ENCODE measurements around the gene PSMB2. TPM values are rescaled to one million over a fixed set of nuclear protein-coding genes. Genes with fewer than 3 reads are reported as not detected.

Gene PSMB2
- 56.1 and 87.7 TPM in 2 replicates for total RNA-seq

DNA sequence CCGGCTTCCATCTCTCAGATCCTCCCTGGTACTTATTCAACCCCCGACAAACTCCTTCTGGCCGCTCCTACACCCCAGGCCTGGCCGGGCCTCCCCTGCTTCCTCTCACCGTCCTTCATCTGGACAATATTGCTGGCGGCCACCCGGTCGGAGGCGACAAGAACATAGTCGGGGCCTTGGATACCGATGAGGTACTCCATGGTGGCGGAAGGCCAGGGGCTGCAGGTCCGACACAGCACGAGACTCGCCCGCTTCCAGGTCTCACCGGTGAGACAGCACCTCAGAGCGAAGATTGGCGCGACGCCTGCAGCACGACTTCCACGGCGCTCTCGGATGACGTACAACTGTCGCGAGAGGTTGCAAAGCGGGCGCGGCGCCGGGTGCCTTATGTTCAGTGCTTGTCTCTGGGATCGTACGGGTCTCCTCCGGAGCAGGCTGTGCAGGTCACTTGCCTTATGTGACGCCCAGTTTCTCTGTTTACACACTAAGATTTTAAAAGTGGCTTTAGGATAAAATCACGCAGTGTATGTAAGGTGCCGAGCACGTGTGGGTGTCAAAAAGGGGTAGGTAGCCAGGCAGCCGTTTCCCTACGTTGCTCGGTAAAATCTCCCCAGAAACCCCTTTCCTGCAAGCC lies at the start of gene PSMB2:
Gene PSMB2 (minus strand): TSS at position 294 of the 634 bp plus-strand sequence. CDS start 94 bp downstream, at position 200.

DNA sequence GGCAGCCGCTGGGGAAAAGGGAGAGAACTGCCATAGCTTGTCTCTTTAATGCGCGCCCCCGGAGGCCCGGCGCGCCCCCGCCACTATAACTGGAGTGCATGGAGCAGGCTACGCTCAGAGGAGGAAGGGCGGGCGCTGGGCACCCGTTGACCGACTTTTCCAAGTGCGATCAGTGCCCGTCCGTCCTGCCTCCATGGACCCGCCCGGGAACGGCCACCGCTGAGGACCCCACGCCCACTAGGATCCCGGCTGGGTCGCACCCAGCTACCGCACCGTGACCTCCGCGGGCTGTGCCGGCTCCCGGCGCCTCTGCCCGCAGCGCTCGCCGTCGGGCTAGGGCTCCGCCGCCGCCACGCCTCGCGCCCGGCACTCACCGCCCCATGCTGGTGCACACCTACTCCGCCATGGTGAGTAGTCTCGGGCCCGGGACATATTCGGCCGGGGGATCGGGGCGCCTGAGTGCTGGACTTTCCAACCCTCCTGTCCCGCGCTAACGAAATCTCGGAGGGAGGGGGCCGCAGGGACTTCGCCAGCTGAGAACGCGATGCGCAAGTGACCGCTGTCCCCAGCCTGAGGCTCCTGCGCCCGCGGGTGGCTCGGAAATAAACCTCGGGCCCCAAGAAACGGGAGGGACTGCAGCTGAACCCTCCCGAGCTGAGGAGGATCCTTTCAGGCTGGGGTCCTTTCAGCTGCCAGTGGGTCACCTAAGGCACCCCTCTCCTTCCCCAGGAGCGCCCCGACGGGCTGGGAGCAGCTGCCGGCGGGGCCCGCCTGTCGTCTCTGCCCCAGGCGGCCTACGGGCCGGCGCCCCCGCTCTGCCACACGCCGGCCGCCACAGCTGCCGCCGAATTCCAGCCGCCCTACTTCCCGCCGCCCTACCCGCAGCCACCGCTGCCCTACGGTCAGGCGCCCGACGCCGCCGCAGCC lies 67.9 kb downstream of the PSMB2 start, which contains the start of gene TFAP2E:
Gene TFAP2E (plus strand): TSS at position 117 of the 927 bp plus-strand sequence. CDS start 264 bp downstream, at position 381.

DNA sequence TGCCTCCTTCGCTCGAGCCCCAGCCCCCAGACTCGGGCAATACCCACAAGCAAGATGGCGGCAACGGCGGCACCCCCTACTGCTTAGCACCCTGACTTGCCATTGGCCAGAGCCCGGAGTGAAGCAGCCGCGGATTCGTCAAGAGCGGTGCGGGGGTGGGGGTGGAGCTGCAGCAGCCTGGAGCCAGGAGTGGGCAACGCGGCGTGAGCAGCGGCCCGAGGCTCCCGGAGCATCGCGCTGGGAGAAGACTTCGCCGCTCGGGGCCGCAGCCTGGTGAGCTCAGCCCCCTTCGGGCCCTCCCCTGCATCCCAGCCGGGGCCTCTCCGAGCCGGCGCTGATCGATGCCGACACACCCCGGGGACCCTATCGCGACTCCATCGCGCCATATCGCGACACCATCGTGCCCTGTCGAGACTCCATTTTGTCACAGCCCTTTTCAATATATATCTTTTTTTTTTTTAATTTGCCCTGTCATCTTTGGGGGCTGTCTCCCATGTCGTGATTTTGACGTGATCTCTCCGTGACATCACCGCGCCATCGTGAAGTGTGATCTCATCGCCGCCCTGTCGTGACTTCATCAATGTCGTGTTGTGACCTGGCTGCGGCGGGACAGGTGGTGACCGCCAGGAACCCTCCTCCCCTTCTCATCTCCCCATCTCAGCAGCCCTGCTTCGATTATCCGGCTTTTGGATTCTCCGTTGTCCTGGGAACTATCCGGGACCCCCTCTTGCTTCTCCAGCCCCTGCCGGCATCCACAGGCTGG lies 83.5 kb downstream of the PSMB2 start, which contains the start of gene NCDN:
Gene NCDN (plus strand): TSS at position 189 of the 763 bp plus-strand sequence. CDS start 392 bp downstream, at position 581.

DNA sequence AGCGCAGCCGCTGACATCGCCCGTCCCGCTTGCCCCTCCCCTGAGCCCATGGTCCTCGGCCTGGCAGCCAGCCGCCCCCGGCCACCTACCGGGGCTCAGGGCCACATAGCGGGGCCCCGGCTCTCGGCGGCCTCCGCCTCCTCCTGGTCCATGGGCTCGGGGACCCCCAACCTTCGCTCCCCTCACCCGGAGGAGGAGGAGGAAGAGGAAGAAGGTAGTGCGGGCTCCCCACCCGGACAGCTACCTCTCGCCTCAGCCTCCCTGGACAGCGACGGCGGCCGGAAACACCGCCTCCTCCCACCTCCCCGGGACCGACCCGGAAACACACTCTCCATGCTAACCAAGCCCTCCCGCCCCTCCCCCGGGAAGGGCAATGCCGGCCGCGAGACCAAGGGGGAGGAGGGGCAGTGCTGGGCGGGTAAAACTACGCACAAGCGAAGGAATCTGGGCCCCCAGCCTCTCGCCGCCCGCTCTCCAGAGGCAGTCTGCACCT lies 84.2 kb downstream of the PSMB2 start, which contains the start of gene KIAA0319L:
Gene KIAA0319L (minus strand): TSS at position 286 of the 493 bp plus-strand sequence. CDS start 2,912 bp downstream, outside the sequence.

Other genes with a start within 250 kb of the PSMB2 start
- 20.0 and 32.1 TPM in 2 replicates for gene KIAA0319L, start 84.1 kb downstream of the PSMB2 start, total RNA-seq
- gene NCDN, start 83.7 kb downstream of the PSMB2 start, total RNA-seq = 13.0 and 14.2 TPM in 2 replicates
- 0.16 and 0.57 TPM in 2 replicates for gene TFAP2E, start 68.2 kb downstream of the PSMB2 start, total RNA-seq
- gene C1orf216, start 77.4 kb upstream of the PSMB2 start, total RNA-seq = 6.6 and 9.0 TPM in 2 replicates
- gene CLSPN, start 128.5 kb upstream of the PSMB2 start, total RNA-seq = 5.8 and 13.3 TPM in 2 replicates
- gene AGO4, start 166.5 kb upstream of the PSMB2 start, total RNA-seq = 3.3 and 4.6 TPM in 2 replicates
- 10.7 and 11.6 TPM in 2 replicates for gene AGO1, start 241.7 kb upstream of the PSMB2 start, total RNA-seq

Data from hair follicular keratinocyte (primary cell).